Measurements from ENCODE around the gene BRCA1. TPM values are rescaled to one million over a fixed set of nuclear protein-coding genes. Genes with fewer than 3 reads are reported as not detected.

BRCA1 gene
- total and polyA plus RNA-seq, 12 donors: 1.1 to 10.4 (median 3.7) TPM

- Histone ChIP-seq H3K4me3 (no peak overlapping the region), H3K27me3 (no peaks in the 10 kb centered on the region), H3K4me1 (replicated peaks in 1 of 2) (peaks cover 15 to 17% of the 10 kb centered on the region in 2 donors), H3K27ac (no peak overlapping the region), H3K9me3 (replicated peaks in 1 of 3) (no peaks in the 10 kb centered on the region), H3K36me3 (replicated peaks in 1 of 2) (no peaks in the 10 kb centered on the region)
- intact Hi-C loops (cut with DNase I): no loop called here
- no peak for TF ChIP-seq POLR2A (IDR thresholded peaks at IDR 0.05)
- no peak for TF ChIP-seq CTCF (IDR thresholded peaks at IDR 0.05)
- 96 to 98% (median 97%) methylated on average over 5 to 24 of the region's 24 CpGs; no CpG with 5 or more reads in 1 of the 4 donors for WGBS, 4 donors
- DNase-seq: peak in 2 of 7 donors; percentile 19 to 40
Measured at GRCh38 chr17:43126911-43127290, 1.7 kb upstream of the BRCA1 start.

- intact Hi-C loops (cut with DNase I): no loop called here
Measured at GRCh38 chr17:43125967-43126910, 1.1 kb upstream of the BRCA1 start.

GRCh38 chr17:43118679-43119615 lies 6.2 kb downstream of the BRCA1 start:
- intact Hi-C loops (cut with DNase I): no loop called here
- 74 to 78% (median 76%) methylated on average over 14 of the region's 14 CpGs for WGBS, 4 donors
- DNase-seq: peak in 1 of 7 donors; percentile 33
- Histone ChIP-seq H3K4me3 (no peak overlapping the region), H3K27me3 (no peaks in the 10 kb centered on the region), H3K27ac (no peak overlapping the region), H3K9me3 (replicated peaks in 1 of 3) (no peaks in the 10 kb centered on the region), H3K36me3 (replicated peaks in 1 of 2) (no peaks in the 10 kb centered on the region), H3K4me1 (replicated peaks in 1 of 2) (peaks cover 0 to under 1% of the 10 kb centered on the region in 2 donors)
- TF ChIP-seq POLR2A (IDR thresholded peaks at IDR 0.05) (no peak), CTCF (IDR thresholded peaks at IDR 0.05) (no peak)

More at GRCh38 chr17:43125967-43126910, 1.1 kb upstream of the BRCA1 start:
- Histone ChIP-seq H3K4me3 (peak overlapping the region in 2 of 4 donors; percentile 46 to 81), H3K27me3 (no peaks in the 10 kb centered on the region), H3K27ac (peak overlapping the region in 4 of 5 donors; percentile 67 to 89 (median 73)), H3K9me3 (replicated peaks in 1 of 3) (no peaks in the 10 kb centered on the region), H3K4me1 (replicated peaks in 1 of 2) (peaks cover 15 to 17% of the 10 kb centered on the region in 2 donors), H3K36me3 (replicated peaks in 1 of 2) (no peaks in the 10 kb centered on the region)
- no peak for TF ChIP-seq CTCF (IDR thresholded peaks at IDR 0.05)
- TF ChIP-seq POLR2A (IDR thresholded peaks at IDR 0.05): no peak
- WGBS, 4 donors: 73 to 86% (median 82%) methylated on average over 38 to 59 of the region's 59 CpGs
- peak in 2 of 7 donors; percentile 23 to 52 for DNase-seq

GRCh38 chr17:43114151-43114552 lies 11.0 kb downstream of the BRCA1 start:
- H3K4me3 ChIP-seq: no peak overlapping the region
- no peaks in the 10 kb centered on the region for H3K36me3 ChIP-seq (replicated peaks in 1 of 2)
- H3K4me1 ChIP-seq (replicated peaks in 1 of 2): no peaks in the 10 kb centered on the region
- TF ChIP-seq CTCF (IDR thresholded peaks at IDR 0.05) (no peak), POLR2A (IDR thresholded peaks at IDR 0.05) (no peak)
- H3K27me3 ChIP-seq: no peaks in the 10 kb centered on the region
- no peaks in the 10 kb centered on the region for H3K9me3 ChIP-seq (replicated peaks in 1 of 3)
- intact Hi-C loops (cut with DNase I): no loop called here
- DNase-seq: no peak
- no peak overlapping the region for H3K27ac ChIP-seq
- WGBS, 4 donors: 80 to 85% (median 82%) methylated on average over 2 of the region's 2 CpGs

Data from adrenal gland (tissue), 12 donors.